ENCODE measurements around the gene CYP26C1. TPM values are rescaled to one million over a fixed set of nuclear protein-coding genes. Genes with fewer than 3 reads are reported as not detected.

Gene CYP26C1
- total and polyA plus RNA-seq, 2 of the 4 experiments (the other 2 are of a cell fraction), result 0.02 TPM; not detected in 1

DNA sequence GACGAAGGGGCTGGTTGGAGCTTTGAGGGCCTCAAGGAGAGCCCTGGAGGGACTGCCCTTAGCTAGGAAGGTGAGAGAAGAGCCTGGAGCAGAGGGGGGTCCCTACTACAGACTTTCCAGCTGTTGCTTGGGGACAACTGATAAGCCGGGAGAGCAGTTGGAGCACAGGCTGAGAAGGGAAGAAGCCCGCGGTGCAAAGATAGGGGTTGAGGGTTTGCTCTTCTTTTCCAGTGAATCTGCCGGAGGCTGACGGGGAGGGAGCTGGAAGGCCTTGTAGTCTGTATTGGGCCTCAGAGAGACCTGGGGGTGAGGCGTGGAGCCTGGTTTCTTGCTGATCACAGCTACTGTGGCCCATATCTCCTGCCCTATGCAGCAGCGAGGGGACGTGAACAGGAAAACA is 36.8 kb downstream of the CYP26C1 start:
- Histone ChIP-seq H3K9me1 (ENCODE audit: insufficient read depth, low read length) (no peaks in the 10 kb centered on the region; the same call in 1 of the 2 replicates), H4K91ac (ENCODE audit: insufficient read depth, low read depth, low read length) (no peak overlapping the region), H2AK9ac (replicated peaks; ENCODE audit: low read depth, low read length, poor library complexity) (no peak overlapping the region), H2AFZ (replicated peaks; ENCODE audit: low read length, poor library complexity) (no peak overlapping the region), H3K23ac (ENCODE audit: low read depth, low read length) (no peak overlapping the region), H3K56ac (ENCODE audit: extremely low read depth, insufficient read depth, low read length) (no peak overlapping the region), H3K4ac (ENCODE audit: low read depth, low read length) (no peak overlapping the region), H3K27ac (ENCODE audit: insufficient read depth, low read length) (no peak overlapping the region), H3K36me3 (ENCODE audit: control insufficient read depth, insufficient read depth, low read length) (no peaks in the 10 kb centered on the region), H3K79me1 (ENCODE audit: low read depth in 1 of 2, low read length in 2 of 2) (no peaks in the 10 kb centered on the region), H3K18ac (ENCODE audit: low read depth, low read length) (no peak overlapping the region), H4K5ac (ENCODE audit: low read depth, low read length) (no peak overlapping the region), H2AK5ac (ENCODE audit: low read depth, low read length) (no peak overlapping the region), H3K27me3 (ENCODE audit: control insufficient read depth, insufficient read depth, low read length) (peaks cover 9% of the 10 kb centered on the region), H4K8ac (ENCODE audit: low read depth in 2 of 2, low read length in 2 of 2) (no peak overlapping the region), H3K9ac (ENCODE audit: low read depth, low read length) (no peak overlapping the region), H3K14ac (replicated peaks; ENCODE audit: low read depth, low read length) (no peak overlapping the region), H2BK20ac (ENCODE audit: low read depth, low read length) (no peak overlapping the region), H2BK120ac (ENCODE audit: low read depth, low read length) (no peak overlapping the region), H2BK15ac (ENCODE audit: low read depth, low read length) (no peak overlapping the region), H3K4me1 (ENCODE audit: control insufficient read depth, insufficient read depth, low read length) (no peaks in the 10 kb centered on the region), H4K20me1 (ENCODE audit: insufficient read depth, low read length) (no peaks in the 10 kb centered on the region), H3K4me2 (ENCODE audit: low read depth, low read length) (no peak overlapping the region), H2BK5ac (ENCODE audit: low read depth, low read length, poor library complexity, severe bottlenecking) (no peak overlapping the region), H3K9me3 (ENCODE audit: control insufficient read depth, insufficient read depth, low read length) (no peaks in the 10 kb centered on the region), H3K4me3 (ENCODE audit: insufficient read depth, low read depth, low read length) (no peak overlapping the region)
- BruUV-seq (replicated peaks), result no TSS peak
- ChIA-PET POLR2A (ENCODE audit: unreplicated experiment) (no interaction called here), CTCF (no interaction called here)
- intact Hi-C loops (cut with micrococcal nuclease), result no loop called here
- ATAC-seq (ENCODE audit: low read depth) (no peak), DNase-seq (no peak)
- in situ Hi-C loops (cut with MboI; ENCODE audit: low sequenced_read_pairs), result no loop called here
- 65% methylated on average over 4 of the region's 9 CpGs; no CpG with 5 or more reads in 1 of the 2 experiments for WGBS, 2 experiments (ENCODE audit: extremely low coverage in 2 of 2, insufficient read length in 1 of 2)
- TF ChIP-seq NFE2L2 (IDR thresholded peaks at IDR 0.05; ENCODE audit: low read depth, low read length), result no peak
- TF ChIP-seq RFX5 (IDR thresholded peaks at IDR 0.05; ENCODE audit: low read depth, low read length), result no peak
- no peak for TF ChIP-seq BHLHE40 (IDR thresholded peaks at IDR 0.05; ENCODE audit: low read depth, low read length)
- no peak for TF ChIP-seq RCOR1 (IDR thresholded peaks at IDR 0.05; ENCODE audit: insufficient replicate concordance, low read length)
- TF ChIP-seq, protein P1, sequence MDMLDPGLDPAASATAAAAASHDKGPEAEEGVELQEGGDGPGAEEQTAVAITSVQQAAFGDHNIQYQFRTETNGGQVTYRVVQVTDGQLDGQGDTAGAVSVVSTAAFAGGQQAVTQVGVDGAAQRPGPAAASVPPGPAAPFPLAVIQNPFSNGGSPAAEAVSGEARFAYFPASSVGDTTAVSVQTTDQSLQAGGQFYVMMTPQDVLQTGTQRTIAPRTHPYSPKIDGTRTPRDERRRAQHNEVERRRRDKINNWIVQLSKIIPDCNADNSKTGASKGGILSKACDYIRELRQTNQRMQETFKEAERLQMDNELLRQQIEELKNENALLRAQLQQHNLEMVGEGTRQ (IDR thresholded peaks at IDR 0.05; ENCODE audit: low read depth, low read length), result no peak
- TF ChIP-seq CEBPB (IDR thresholded peaks at IDR 0.05; ENCODE audit: low read depth, low read length), result no peak
- TF ChIP-seq, protein P2, sequence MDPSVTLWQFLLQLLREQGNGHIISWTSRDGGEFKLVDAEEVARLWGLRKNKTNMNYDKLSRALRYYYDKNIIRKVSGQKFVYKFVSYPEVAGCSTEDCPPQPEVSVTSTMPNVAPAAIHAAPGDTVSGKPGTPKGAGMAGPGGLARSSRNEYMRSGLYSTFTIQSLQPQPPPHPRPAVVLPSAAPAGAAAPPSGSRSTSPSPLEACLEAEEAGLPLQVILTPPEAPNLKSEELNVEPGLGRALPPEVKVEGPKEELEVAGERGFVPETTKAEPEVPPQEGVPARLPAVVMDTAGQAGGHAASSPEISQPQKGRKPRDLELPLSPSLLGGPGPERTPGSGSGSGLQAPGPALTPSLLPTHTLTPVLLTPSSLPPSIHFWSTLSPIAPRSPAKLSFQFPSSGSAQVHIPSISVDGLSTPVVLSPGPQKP (IDR thresholded peaks at IDR 0.05; ENCODE audit: borderline replicate concordance, low read depth, low read length), result no peak
- no peak for TF ChIP-seq FOS (IDR thresholded peaks at IDR 0.05; ENCODE audit: low read depth, low read length)
- TF ChIP-seq CHD1 (IDR thresholded peaks at IDR 0.05; ENCODE audit: low read depth, low read length), result no peak
- TF ChIP-seq MAFK (IDR thresholded peaks at IDR 0.05; ENCODE audit: low read depth, low read length), result no peak
- no peak for TF ChIP-seq RAD21 (IDR thresholded peaks at IDR 0.05; ENCODE audit: low read length)
- TF ChIP-seq MAZ (IDR thresholded peaks at IDR 0.05; ENCODE audit: borderline replicate concordance, low read depth, low read length), result no peak
- no peak for TF ChIP-seq MXI1 (IDR thresholded peaks at IDR 0.05; ENCODE audit: borderline replicate concordance, low read depth, low read length)
- no peak for TF ChIP-seq POLR2A (IDR thresholded peaks at IDR 0.05; ENCODE audit: low read depth, low read length)
- TF ChIP-seq, protein P3, sequence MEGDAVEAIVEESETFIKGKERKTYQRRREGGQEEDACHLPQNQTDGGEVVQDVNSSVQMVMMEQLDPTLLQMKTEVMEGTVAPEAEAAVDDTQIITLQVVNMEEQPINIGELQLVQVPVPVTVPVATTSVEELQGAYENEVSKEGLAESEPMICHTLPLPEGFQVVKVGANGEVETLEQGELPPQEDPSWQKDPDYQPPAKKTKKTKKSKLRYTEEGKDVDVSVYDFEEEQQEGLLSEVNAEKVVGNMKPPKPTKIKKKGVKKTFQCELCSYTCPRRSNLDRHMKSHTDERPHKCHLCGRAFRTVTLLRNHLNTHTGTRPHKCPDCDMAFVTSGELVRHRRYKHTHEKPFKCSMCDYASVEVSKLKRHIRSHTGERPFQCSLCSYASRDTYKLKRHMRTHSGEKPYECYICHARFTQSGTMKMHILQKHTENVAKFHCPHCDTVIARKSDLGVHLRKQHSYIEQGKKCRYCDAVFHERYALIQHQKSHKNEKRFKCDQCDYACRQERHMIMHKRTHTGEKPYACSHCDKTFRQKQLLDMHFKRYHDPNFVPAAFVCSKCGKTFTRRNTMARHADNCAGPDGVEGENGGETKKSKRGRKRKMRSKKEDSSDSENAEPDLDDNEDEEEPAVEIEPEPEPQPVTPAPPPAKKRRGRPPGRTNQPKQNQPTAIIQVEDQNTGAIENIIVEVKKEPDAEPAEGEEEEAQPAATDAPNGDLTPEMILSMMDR (conservative IDR thresholded peaks at IDR 0.05; ENCODE audit: low read depth, low read length), result no peak
- TF ChIP-seq SMC3 (IDR thresholded peaks at IDR 0.05; ENCODE audit: low read depth, low read length), result no peak
- dilution Hi-C loops (cut with HindIII; ENCODE audit: low sequenced_read_pairs, unreplicated experiment), result no loop called here
